ENCODE results near the gene BGN.

DNA sequence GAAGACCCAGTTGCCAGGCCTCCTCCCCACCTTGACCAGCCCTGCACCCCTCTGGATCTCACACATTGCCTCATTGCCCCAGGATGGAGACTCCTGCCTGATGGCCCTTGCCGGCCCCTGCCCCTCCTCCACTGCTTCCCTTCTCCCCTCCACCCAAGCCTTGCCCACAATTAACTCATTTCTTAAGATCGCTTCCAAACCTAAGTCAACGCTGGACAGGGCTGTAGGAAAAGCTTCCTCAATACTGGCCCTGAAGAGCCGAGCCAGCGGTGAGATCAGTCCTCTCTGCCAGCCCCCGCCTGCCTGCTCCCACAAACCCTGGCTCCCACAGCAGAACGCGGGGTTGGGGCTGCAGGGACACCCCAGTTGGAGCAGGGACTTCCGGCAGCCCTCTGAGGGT is 16.9 kb upstream of the BGN start:
- TF ChIP-seq, protein P1, sequence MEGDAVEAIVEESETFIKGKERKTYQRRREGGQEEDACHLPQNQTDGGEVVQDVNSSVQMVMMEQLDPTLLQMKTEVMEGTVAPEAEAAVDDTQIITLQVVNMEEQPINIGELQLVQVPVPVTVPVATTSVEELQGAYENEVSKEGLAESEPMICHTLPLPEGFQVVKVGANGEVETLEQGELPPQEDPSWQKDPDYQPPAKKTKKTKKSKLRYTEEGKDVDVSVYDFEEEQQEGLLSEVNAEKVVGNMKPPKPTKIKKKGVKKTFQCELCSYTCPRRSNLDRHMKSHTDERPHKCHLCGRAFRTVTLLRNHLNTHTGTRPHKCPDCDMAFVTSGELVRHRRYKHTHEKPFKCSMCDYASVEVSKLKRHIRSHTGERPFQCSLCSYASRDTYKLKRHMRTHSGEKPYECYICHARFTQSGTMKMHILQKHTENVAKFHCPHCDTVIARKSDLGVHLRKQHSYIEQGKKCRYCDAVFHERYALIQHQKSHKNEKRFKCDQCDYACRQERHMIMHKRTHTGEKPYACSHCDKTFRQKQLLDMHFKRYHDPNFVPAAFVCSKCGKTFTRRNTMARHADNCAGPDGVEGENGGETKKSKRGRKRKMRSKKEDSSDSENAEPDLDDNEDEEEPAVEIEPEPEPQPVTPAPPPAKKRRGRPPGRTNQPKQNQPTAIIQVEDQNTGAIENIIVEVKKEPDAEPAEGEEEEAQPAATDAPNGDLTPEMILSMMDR (IDR thresholded peaks at IDR 0.05; ENCODE audit: low read depth, low read length), result no peak
- no peak for TF ChIP-seq POLR2A (IDR thresholded peaks at IDR 0.05; ENCODE audit: extremely low read depth, insufficient read length)
